ENCODE data around the gene CACNA1B. TPM values are rescaled to one million over a fixed set of nuclear protein-coding genes. Genes with fewer than 3 reads are reported as not detected.
"Not testable (repeated sequence)": the region's sequence is repeated elsewhere in the genome, so short reads cannot be mapped to it uniquely, and the experiment has no call there.

CACNA1B gene
- polyA plus RNA-seq, 3 donors, result 0.24 to 0.53 (median 0.26) TPM

GRCh38 chr9:138098908-138099791 lies 221.6 kb downstream of the CACNA1B start:
- no peak for DNase-seq

GRCh38 chr9:138099803-138100598 lies 222.4 kb downstream of the CACNA1B start:
- no peak for DNase-seq

GRCh38 chr9:138100711-138101350 lies 223.2 kb downstream of the CACNA1B start:
- no peak for DNase-seq

- no peak for DNase-seq
Observed at GRCh38 chr9:138101444-138102234, 224.1 kb downstream of the CACNA1B start.

- no peak for DNase-seq
Observed at GRCh38 chr9:138102246-138103051, 224.9 kb downstream of the CACNA1B start.

- no peak for DNase-seq
Observed at GRCh38 chr9:138103111-138103848, 225.7 kb downstream of the CACNA1B start.

- no peak for DNase-seq
Observed at GRCh38 chr9:138103849-138104206, 226.2 kb downstream of the CACNA1B start.

- DNase-seq, result no peak
Observed at GRCh38 chr9:138104251-138105122, 226.9 kb downstream of the CACNA1B start.

- no peak for DNase-seq
Observed at GRCh38 chr9:138105123-138105415, 227.5 kb downstream of the CACNA1B start.

GRCh38 chr9:138105561-138106505 lies 228.3 kb downstream of the CACNA1B start:
- DNase-seq, result no peak

- not testable (repeated sequence) for DNase-seq
Observed at GRCh38 chr9:138107039-138107438, 229.5 kb downstream of the CACNA1B start.

- DNase-seq, result no peak
Observed at GRCh38 chr9:138111607-138112006, 234.0 kb downstream of the CACNA1B start.

GRCh38 chr9:138112090-138112748 lies 234.6 kb downstream of the CACNA1B start:
- no peak for DNase-seq

- DNase-seq, result no peak
Observed at GRCh38 chr9:138112791-138113600, 235.4 kb downstream of the CACNA1B start.

- not testable (repeated sequence) for DNase-seq
Observed at GRCh38 chr9:138113701-138114325, 236.2 kb downstream of the CACNA1B start.
